BLaER1 (cell line): ENCODE measurements around the gene DNAH10.
"Not testable (repeated sequence)": the region's sequence is repeated elsewhere in the genome, so short reads cannot be mapped to it uniquely, and the experiment has no call there.

Source experiments
- H3K27ac ChIP-seq: shearing (Covaris generic); formaldehyde crosslinking; 2 replicates; pipeline ENCODE4 v1.8.1; 2022
- H3K27me3 ChIP-seq: shearing (Covaris generic); formaldehyde crosslinking; 2 replicates; pipeline ENCODE4 v1.8.1; 2022
- H3K36me3 ChIP-seq: shearing (Covaris generic); formaldehyde crosslinking; 2 replicates; pipeline ENCODE4 v1.8.1; 2022
- H3K4me1 ChIP-seq: shearing (Covaris generic); formaldehyde crosslinking; 2 replicates; pipeline ENCODE4 v1.8.1; 2022
- H3K4me2 ChIP-seq: shearing (Covaris generic); formaldehyde crosslinking; 2 replicates; pipeline ENCODE4 v1.8.1; 2022
- H3K4me3 ChIP-seq: shearing (Covaris generic); formaldehyde crosslinking; 2 replicates; pipeline ENCODE4 v1.8.1; 2022
- H3K9ac ChIP-seq: shearing (Covaris generic); formaldehyde crosslinking; 2 replicates; pipeline ENCODE4 v1.8.1; 2022
- H3K9me3 ChIP-seq: shearing (Covaris generic); formaldehyde crosslinking; 2 replicates; pipeline ENCODE4 v1.8.1; 2022
- H4K20me1 ChIP-seq: shearing (Covaris generic); formaldehyde crosslinking; 2 replicates; pipeline ENCODE4 v1.8.1; 2022
- Cebpa-rat ChIP-seq: shearing (Covaris generic); IDR thresholded peaks from 2 replicates; pipeline ENCODE4 v1.8.1; 2022

The DNAH10 gene

DNA sequence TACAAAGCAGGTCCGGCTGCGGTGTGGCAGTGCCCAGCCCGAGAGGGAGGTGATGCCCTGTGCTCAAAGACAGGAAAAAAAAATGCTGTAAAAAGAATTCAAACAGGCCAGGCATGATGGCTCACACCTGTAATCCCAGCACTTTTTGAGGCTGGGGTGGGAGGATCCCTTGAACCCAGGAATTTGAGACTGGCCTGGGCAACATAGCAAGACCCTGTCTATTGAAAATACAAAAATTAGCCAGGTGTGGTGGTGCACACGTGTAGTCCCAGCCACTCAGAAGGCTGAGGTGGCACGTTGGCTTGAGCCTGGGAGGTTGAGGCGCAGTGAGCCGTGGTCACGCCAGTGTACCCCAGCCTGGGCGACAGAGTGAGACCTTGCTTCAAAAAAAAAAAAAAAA is 26.4 kb downstream of the DNAH10 start:
- Histone ChIP-seq H4K20me1 (no peaks in the 10 kb centered on the region), H3K9ac (no peak overlapping the region), H3K9me3 (peaks cover 4% of the 10 kb centered on the region), H3K27me3 (no peaks in the 10 kb centered on the region), H3K27ac (no peak overlapping the region), H3K36me3 (no peaks in the 10 kb centered on the region), H3K4me3 (no peak overlapping the region), H3K4me2 (no peak overlapping the region), H3K4me1 (no peaks in the 10 kb centered on the region)
- TF ChIP-seq Cebpa-rat = no peak

DNA sequence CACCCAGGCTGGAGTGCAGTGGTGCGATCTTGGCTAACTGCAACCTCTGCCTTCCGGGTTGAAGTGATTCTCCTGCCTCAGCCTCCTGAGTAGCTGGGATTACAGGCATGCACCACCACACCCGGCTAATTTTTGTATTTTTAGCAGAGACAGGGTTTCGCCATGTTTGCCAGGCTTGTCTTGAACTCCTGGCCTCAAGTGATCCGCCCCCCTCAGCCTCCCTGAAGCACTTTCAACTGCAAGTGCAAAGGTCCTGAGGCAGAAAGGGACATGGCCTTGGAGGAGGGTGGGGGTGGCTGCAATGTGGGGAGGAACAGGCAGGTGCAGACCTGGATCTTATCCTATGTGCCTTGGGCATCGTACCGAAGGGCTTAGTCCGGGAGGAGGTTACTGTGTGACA is 27.3 kb downstream of the DNAH10 start:
- not testable (repeated sequence) for H4K20me1 ChIP-seq, H3K27me3 ChIP-seq, H3K36me3 ChIP-seq, H3K27ac ChIP-seq, H3K9me3 ChIP-seq, H3K4me1 ChIP-seq, H3K9ac ChIP-seq, H3K4me3 ChIP-seq, H3K4me2 ChIP-seq

DNA sequence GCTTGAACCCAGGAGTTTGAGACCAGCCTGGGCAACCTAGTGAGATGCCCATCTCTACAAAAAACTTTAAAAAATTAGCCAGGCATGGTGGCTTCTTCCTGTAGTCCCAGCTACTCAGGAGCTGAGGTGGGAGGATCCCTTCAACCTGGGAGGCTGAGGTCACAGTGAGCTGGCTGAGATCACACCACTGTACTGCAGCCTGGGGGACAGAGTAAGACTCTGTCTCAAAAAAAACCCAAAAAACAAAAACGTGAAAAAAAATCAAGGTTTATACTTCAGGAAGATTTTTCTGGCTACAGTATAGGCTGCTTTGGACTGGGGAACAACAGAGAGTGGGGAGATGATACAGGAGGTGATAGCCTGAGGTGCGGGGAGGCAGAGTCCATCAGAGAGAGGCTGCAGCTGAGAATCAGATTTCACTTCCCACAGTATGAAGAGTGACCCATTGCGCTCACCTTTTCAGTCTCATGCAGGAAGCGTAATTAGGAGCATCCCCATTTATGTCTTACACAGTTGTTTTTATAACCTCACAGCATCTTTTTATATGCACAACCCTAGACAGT is 28.9 kb downstream of the DNAH10 start:
- no peak for TF ChIP-seq Cebpa-rat
- no peak overlapping the region for H3K27ac ChIP-seq
- no peak overlapping the region for H3K9ac ChIP-seq
- H3K4me2 ChIP-seq = no peak overlapping the region
- H3K9me3 ChIP-seq = peaks cover 4% of the 10 kb centered on the region
- no peaks in the 10 kb centered on the region for H3K27me3 ChIP-seq
- H3K36me3 ChIP-seq = no peaks in the 10 kb centered on the region
- no peaks in the 10 kb centered on the region for H3K4me1 ChIP-seq
- no peak overlapping the region for H3K4me3 ChIP-seq
- no peaks in the 10 kb centered on the region for H4K20me1 ChIP-seq

DNA sequence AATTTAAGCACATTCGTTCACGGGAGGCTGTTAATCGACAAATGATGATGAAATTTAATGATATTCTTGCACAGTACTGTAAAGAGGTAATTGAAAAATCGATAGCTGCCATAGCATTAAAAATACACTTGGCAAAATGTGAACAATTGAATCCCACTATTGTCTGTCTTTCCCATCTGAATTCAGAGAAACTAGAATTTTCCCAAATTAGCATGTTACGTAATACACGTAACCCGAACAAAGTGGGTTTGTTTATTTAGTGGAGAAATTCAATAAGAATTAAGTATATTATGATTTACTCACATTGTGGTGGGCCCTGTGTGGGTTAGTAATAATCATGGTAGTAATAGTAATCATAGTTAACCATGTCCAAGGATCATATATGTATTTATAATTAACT is 31.9 kb downstream of the DNAH10 start:
- H3K36me3 ChIP-seq = no peaks in the 10 kb centered on the region
- H3K27ac ChIP-seq = no peak overlapping the region
- no peak overlapping the region for H3K9ac ChIP-seq
- peak; percentile 38; the same call in 1 of the 2 replicates for TF ChIP-seq Cebpa-rat
- no peaks in the 10 kb centered on the region for H3K4me1 ChIP-seq
- no peaks in the 10 kb centered on the region for H3K27me3 ChIP-seq
- no peak overlapping the region for H3K4me3 ChIP-seq
- no peaks in the 10 kb centered on the region for H4K20me1 ChIP-seq
- no peak overlapping the region for H3K4me2 ChIP-seq
- H3K9me3 ChIP-seq = peaks cover 4% of the 10 kb centered on the region

DNA sequence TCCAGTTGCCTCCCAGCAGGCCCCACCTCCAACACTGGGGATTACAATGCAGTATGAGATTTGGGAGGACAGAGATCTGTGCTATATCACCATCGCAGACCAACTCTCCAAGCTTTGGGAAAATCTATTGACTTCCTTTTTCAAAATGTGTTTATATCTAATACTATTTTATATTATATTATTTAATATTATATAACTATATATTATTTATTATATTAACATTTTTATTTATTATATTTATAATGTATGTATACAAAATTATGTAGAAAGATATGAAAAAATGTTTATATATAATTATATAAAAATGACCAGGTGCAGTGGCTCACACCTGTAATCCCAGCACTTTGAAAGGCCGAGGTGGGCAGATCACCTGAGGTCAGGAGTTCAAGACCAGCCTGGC is 36.4 kb downstream of the DNAH10 start:
- no peak overlapping the region for H3K9ac ChIP-seq
- no peaks in the 10 kb centered on the region for H3K9me3 ChIP-seq
- H4K20me1 ChIP-seq = no peaks in the 10 kb centered on the region
- no peaks in the 10 kb centered on the region for H3K4me1 ChIP-seq
- TF ChIP-seq Cebpa-rat = no peak
- H3K27ac ChIP-seq = no peak overlapping the region
- no peaks in the 10 kb centered on the region for H3K27me3 ChIP-seq
- H3K36me3 ChIP-seq = no peaks in the 10 kb centered on the region
- no peak overlapping the region for H3K4me2 ChIP-seq
- H3K4me3 ChIP-seq = no peak overlapping the region

DNA sequence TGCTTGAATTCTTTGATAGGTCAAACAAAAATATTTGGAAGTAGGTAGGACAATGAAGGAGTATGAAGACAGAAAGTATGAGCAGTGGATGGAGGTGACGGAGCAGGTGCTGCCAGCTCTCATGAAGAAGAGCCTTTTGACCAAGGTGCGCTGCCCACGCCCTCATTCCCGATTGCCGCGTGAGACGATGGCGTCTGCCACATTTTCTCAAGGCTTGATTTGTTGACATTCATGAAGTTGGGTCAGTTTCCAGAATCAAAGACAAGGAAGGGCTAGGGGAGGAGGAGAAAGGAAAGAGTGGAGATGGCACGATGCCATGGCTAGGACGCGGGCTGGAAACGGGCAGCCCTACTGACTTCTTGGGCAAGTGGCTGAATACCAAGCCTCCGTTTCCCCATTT is 37.1 kb downstream of the DNAH10 start:
- no peak overlapping the region for H3K9ac ChIP-seq
- no peaks in the 10 kb centered on the region for H4K20me1 ChIP-seq
- no peaks in the 10 kb centered on the region for H3K36me3 ChIP-seq
- H3K4me1 ChIP-seq = no peaks in the 10 kb centered on the region
- no peaks in the 10 kb centered on the region for H3K27me3 ChIP-seq
- H3K4me2 ChIP-seq = no peak overlapping the region
- no peaks in the 10 kb centered on the region for H3K9me3 ChIP-seq
- no peak overlapping the region for H3K27ac ChIP-seq
- H3K4me3 ChIP-seq = no peak overlapping the region
- TF ChIP-seq Cebpa-rat = no peak

DNA sequence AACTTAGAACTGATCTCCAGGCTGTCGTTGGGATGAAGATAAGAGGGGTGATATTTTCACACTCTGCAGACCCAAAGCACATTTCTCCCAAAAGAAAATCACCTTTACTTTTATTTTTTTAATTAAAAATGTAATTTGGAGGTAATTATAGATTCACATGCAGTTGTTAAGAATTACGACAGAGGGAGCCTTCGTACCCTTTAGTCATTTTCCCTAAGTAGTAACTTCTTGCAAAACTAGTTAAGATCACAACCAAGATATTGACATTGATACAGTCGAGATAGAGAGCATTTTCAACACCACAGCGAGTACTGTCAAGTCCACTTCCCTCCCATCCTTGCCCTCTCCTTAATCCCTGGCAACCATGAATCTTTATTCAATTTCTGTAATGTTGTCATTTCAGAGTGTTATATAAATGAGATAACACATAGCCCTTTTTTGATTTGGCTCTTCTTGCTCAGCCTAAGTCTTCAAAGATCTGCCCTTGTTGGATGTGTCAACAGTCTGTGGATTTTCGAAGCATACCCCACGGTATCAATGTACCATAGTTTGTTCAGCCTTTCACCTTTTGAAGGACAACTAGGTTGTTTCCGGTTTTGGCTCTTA is 39.6 kb downstream of the DNAH10 start:
- Histone ChIP-seq H3K9ac (no peak overlapping the region), H3K4me2 (no peak overlapping the region), H3K4me3 (no peak overlapping the region), H3K27me3 (no peaks in the 10 kb centered on the region), H3K4me1 (no peaks in the 10 kb centered on the region), H3K36me3 (no peaks in the 10 kb centered on the region), H4K20me1 (no peaks in the 10 kb centered on the region), H3K9me3 (no peaks in the 10 kb centered on the region), H3K27ac (no peak overlapping the region)
- no peak for TF ChIP-seq Cebpa-rat

DNA sequence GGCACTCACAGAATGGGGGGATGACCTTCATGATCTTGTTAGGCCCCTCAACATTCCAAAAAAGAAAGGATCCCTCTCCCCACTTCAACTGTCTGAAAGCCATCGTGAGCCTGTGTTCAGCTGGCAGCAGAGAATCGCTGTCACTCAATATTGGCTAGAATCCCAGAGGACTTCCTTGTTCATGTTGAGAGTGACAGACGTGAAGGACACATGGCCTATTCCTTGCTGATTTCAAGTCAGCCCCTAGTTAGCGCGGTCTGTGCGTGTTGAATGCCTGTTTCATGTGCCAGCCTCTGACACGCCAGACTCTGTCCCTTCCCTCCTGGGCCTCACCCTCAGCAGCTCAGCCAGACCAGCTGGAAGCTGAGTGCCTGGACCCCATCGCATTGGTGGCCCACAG is 43.1 kb downstream of the DNAH10 start:
- Histone ChIP-seq H3K9ac (no peak overlapping the region), H3K27ac (no peak overlapping the region), H3K4me2 (no peak overlapping the region), H3K4me3 (no peak overlapping the region), H3K36me3 (no peaks in the 10 kb centered on the region), H4K20me1 (no peaks in the 10 kb centered on the region), H3K27me3 (no peaks in the 10 kb centered on the region), H3K4me1 (no peaks in the 10 kb centered on the region), H3K9me3 (no peaks in the 10 kb centered on the region)
- no peak for TF ChIP-seq Cebpa-rat

DNA sequence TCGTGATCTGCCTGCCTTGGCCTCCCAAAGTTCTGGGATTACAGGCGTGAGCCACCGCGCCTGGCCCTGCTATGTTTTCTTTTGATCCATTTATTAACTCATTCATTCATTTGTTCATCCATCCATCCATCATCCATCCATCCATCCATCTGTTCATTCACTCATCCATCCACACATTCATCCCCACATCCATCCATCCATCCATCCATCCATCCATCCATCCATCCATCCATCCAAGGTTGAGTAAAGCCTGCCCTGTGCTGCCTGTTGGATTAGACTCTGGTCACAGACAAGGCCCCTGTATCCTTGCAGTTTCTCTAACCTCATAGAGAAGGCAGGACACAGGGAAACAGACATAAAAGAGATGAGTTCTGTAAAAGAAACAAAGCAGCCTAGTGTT is 44.9 kb downstream of the DNAH10 start:
- no peak overlapping the region for H3K27ac ChIP-seq
- H3K4me3 ChIP-seq = no peak overlapping the region
- H4K20me1 ChIP-seq = no peaks in the 10 kb centered on the region
- H3K36me3 ChIP-seq = no peaks in the 10 kb centered on the region
- no peaks in the 10 kb centered on the region for H3K9me3 ChIP-seq
- H3K4me2 ChIP-seq = no peak overlapping the region
- no peak overlapping the region for H3K9ac ChIP-seq
- TF ChIP-seq Cebpa-rat = no peak
- no peaks in the 10 kb centered on the region for H3K27me3 ChIP-seq
- no peaks in the 10 kb centered on the region for H3K4me1 ChIP-seq

DNA sequence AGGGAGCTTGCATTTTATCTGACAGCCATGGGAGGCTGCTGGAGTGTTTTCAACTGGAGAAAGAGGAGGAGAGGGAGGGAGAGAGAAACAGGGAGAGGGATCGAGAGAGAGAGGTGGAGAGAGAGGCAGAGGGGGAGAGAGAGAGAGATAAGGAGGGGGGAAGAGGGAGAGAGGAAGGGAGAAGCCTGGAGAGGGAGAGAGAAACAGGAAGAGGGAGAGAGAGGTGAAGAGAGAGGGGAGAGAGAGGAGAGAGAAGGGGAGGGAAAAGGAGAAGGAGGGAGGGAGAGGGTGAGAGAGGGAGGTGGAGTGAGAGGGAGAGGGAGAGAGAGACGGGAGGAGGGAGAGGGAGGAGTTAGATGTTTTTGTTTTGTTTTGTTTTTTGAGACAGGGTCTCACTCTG is 45.6 kb downstream of the DNAH10 start:
- no peak overlapping the region for H3K4me3 ChIP-seq
- no peaks in the 10 kb centered on the region for H3K36me3 ChIP-seq
- H3K27ac ChIP-seq = no peak overlapping the region
- H3K4me1 ChIP-seq = no peaks in the 10 kb centered on the region
- no peak overlapping the region for H3K9ac ChIP-seq
- TF ChIP-seq Cebpa-rat = no peak
- no peaks in the 10 kb centered on the region for H3K27me3 ChIP-seq
- H3K9me3 ChIP-seq = no peaks in the 10 kb centered on the region
- no peak overlapping the region for H3K4me2 ChIP-seq
- no peaks in the 10 kb centered on the region for H4K20me1 ChIP-seq

DNA sequence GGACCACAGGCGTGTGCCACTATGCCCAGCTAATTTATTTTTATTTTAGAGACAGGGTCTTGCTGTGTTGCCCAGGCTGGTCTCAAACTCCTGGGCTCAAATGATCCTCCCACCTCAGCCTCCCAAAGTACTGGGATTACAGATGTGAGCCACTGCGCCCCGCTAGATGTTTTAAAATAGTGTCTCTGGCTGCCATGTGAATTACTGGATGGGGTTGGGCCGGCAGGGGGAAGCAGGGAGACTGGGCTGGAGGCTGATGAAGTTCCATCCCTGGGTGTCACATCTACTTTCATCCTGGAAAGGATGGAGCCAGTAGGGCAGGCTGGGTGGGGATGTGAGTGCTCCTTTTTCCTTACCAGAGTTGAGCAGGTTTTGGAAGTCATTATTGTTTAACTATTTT is 46.1 kb downstream of the DNAH10 start:
- Histone ChIP-seq H3K4me2 (no peak overlapping the region), H3K27ac (no peak overlapping the region), H4K20me1 (no peaks in the 10 kb centered on the region), H3K9me3 (no peaks in the 10 kb centered on the region), H3K36me3 (no peaks in the 10 kb centered on the region), H3K4me3 (no peak overlapping the region), H3K27me3 (no peaks in the 10 kb centered on the region), H3K4me1 (no peaks in the 10 kb centered on the region), H3K9ac (no peak overlapping the region)
- no peak for TF ChIP-seq Cebpa-rat
